Hepatocyte (in vitro differentiated cells): Measurements from ENCODE around the gene SYNJ2BP. TPM values are rescaled to one million over a fixed set of nuclear protein-coding genes. Genes with fewer than 3 reads are reported as not detected.

Source experiments
- DNase-seq: peaks from one replicate; pipeline ENCODE4 v3.0.0-alpha.2; 2016; ENCODE audit warnings: low spot score
- H2AFZ ChIP-seq: fragments of 200-600 bp; sonication (generic); 2 replicates; pipeline ENCODE4 v1.6.0; 2016; ENCODE audit warnings: antibody characterized with exemption, mild to moderate bottlenecking
- H3K27ac ChIP-seq: fragments of 200-600 bp; sonication (generic); 2 replicates; pipeline ENCODE4 v1.5.1; 2016; ENCODE audit warnings: mild to moderate bottlenecking
- H3K27me3 ChIP-seq: fragments of 200-600 bp; sonication (generic); 2 replicates; pipeline ENCODE4 v1.6.1; 2016
- H3K36me3 ChIP-seq: fragments of 200-600 bp; sonication (generic); replicated peaks from 2 replicates; pipeline ENCODE4 v1.5.1; 2016; ENCODE audit warnings: low read depth; ENCODE audit not compliant: insufficient read depth
- H3K4me1 ChIP-seq: fragments of 200-600 bp; sonication (generic); 2 replicates; pipeline ENCODE4 v1.5.1; 2016; ENCODE audit warnings: mild to moderate bottlenecking, moderate library complexity; ENCODE audit not compliant: insufficient read depth
- H3K4me2 ChIP-seq: fragments of 200-600 bp; sonication (generic); 2 replicates; pipeline ENCODE4 v1.6.0; 2016
- H3K4me3 ChIP-seq: fragments of 200-600 bp; sonication (generic); 2 replicates; pipeline ENCODE4 v1.5.1; 2016; ENCODE audit warnings: mild to moderate bottlenecking
- H3K79me2 ChIP-seq: fragments of 200-600 bp; sonication (generic); 2 replicates; pipeline ENCODE4 v1.6.0; 2017; ENCODE audit warnings: mild to moderate bottlenecking
- H3K9me2 ChIP-seq: fragments of 200-600 bp; sonication (generic); replicated peaks from 2 replicates; pipeline ENCODE4 v1.6.0; 2017; ENCODE audit warnings: mild to moderate bottlenecking; ENCODE audit not compliant: insufficient read depth
- H3K9me3 ChIP-seq: fragments of 200-600 bp; sonication (generic); 2 replicates; pipeline ENCODE4 v1.5.1; 2016; ENCODE audit warnings: low read depth, mild to moderate bottlenecking
- H4K20me1 ChIP-seq: fragments of 200-600 bp; sonication (generic); 2 replicates; pipeline ENCODE4 v1.6.0; 2016; ENCODE audit warnings: mild to moderate bottlenecking; ENCODE audit not compliant: insufficient read depth, poor library complexity, severe bottlenecking
- CTCF ChIP-seq: fragments of 200-600 bp; sonication (generic); IDR thresholded peaks from 2 replicates; pipeline ENCODE4 v1.5.1; 2016; ENCODE audit warnings: antibody characterized with exemption, mild to moderate bottlenecking; ENCODE audit not compliant: poor library complexity
- EZH2 ChIP-seq: fragments of 200-600 bp; sonication (generic); IDR thresholded peaks from 2 replicates; pipeline ENCODE4 v1.6.1; 2016; ENCODE audit warnings: antibody characterized with exemption, mild to moderate bottlenecking, borderline replicate concordance
- EZH2phosphoT487 ChIP-seq: fragments of 200-600 bp; sonication (generic); IDR thresholded peaks from one replicate; pipeline ENCODE4 v1.6.1; 2018; ENCODE audit warnings: antibody characterized with exemption, mild to moderate bottlenecking, low read depth, moderate library complexity; ENCODE audit not compliant: unreplicated experiment, severe bottlenecking
- WGBS: methylation state at CpG from one replicate; pipeline ENCODE4 v1.1.6; 2016; ENCODE audit warnings: low lambda C conversion rate; ENCODE audit errors: missing lambda C conversion rate; 5-methylcytosine and 5-hydroxymethylcytosine counted together
- polyA plus RNA-seq: library from polyadenylated mRNA; unstranded; fragments of >200 nt; fragmentation: Nextera tagmentation; extraction: Ambion mirVana; gene quantifications from 2 replicates; pipeline ENCODE4 v1.2.1, GENCODE V29; 2016
- total RNA-seq: library from RNA; depleted of rRNA; stranded (reverse); fragments of >200 nt; gene quantifications from 2 replicates; pipeline ENCODE4 v1.2.3, GENCODE V29; 2014

The SYNJ2BP gene
- total RNA-seq (37.2 and 38.6 TPM in 2 replicates), polyA plus RNA-seq (25.9 and 35.5 TPM in 2 replicates)

- Histone ChIP-seq H3K9me3 (no peaks in the 10 kb centered on the region), H3K4me2 (peak within 1 kb of the TSS; percentile 78), H3K79me2 (peaks cover 42% of the 10 kb centered on the region), H3K27ac (peak within 1 kb of the TSS; percentile 88), H3K27me3 (no peaks in the 10 kb centered on the region), H3K36me3 (no peaks in the 10 kb centered on the region), H3K9me2 (no peaks in the 10 kb centered on the region), H2AFZ (peak within 1 kb of the TSS; percentile 89), H3K4me1 (no peaks in the 10 kb centered on the region), H4K20me1 (no peaks in the 10 kb centered on the region), H3K4me3 (peak within 1 kb of the TSS; percentile 86)
- TF ChIP-seq EZH2: no peak
- no peak for TF ChIP-seq EZH2phosphoT487
- TF ChIP-seq CTCF: no peak
- 1% methylated on average over 22 of the region's 22 CpGs for WGBS
- peak; percentile 86 for DNase-seq
Observed at GRCh38 chr14:70416725-70417349, at the start of gene SYNJ2BP. SYNJ2BP (minus strand) TSS chr14:70417090; CDS start chr14:70416963, 127 bp downstream.

GRCh38 chr14:70454731-70455130 is 37.8 kb upstream of the SYNJ2BP start:
- H3K9me2 ChIP-seq: no peaks in the 10 kb centered on the region
- no peak overlapping the region for H3K4me3 ChIP-seq
- WGBS: 92% methylated on average over 1 of the region's 1 CpG
- H3K79me2 ChIP-seq: no peaks in the 10 kb centered on the region
- H3K36me3 ChIP-seq: no peaks in the 10 kb centered on the region
- DNase-seq: no peak
- H3K9me3 ChIP-seq: no peaks in the 10 kb centered on the region
- H4K20me1 ChIP-seq: no peaks in the 10 kb centered on the region
- no peak overlapping the region for H2AFZ ChIP-seq
- H3K27ac ChIP-seq: no peak overlapping the region
- no peak for TF ChIP-seq EZH2phosphoT487
- TF ChIP-seq EZH2: no peak
- no peak for TF ChIP-seq CTCF
- H3K27me3 ChIP-seq: no peaks in the 10 kb centered on the region
- no peak overlapping the region for H3K4me2 ChIP-seq
- no peaks in the 10 kb centered on the region for H3K4me1 ChIP-seq

- no peak within 1 kb of the TSS for H2AFZ ChIP-seq
- H3K4me1 ChIP-seq: no peaks in the 10 kb centered on the region
- H4K20me1 ChIP-seq: no peaks in the 10 kb centered on the region
- H3K9me2 ChIP-seq: no peaks in the 10 kb centered on the region
- 93% methylated on average over 1 of the region's 1 CpG for WGBS
- no peaks in the 10 kb centered on the region for H3K36me3 ChIP-seq
- H3K4me3 ChIP-seq: no peak within 1 kb of the TSS
- H3K79me2 ChIP-seq: no peaks in the 10 kb centered on the region
- H3K27ac ChIP-seq: no peak within 1 kb of the TSS
- no peaks in the 10 kb centered on the region for H3K9me3 ChIP-seq
- TF ChIP-seq EZH2phosphoT487: no peak
- no peak for TF ChIP-seq CTCF
- no peak for TF ChIP-seq EZH2
- DNase-seq: no peak
- no peaks in the 10 kb centered on the region for H3K27me3 ChIP-seq
- no peak within 1 kb of the TSS for H3K4me2 ChIP-seq
Observed at GRCh38 chr14:70451874-70452273, 35.0 kb upstream of the SYNJ2BP start, which contains the start of gene ADAM21. ADAM21 (plus strand) TSS chr14:70452174; CDS start chr14:70457500, 5,326 bp downstream.
